ENCODE results near the gene NSD1.

DNA sequence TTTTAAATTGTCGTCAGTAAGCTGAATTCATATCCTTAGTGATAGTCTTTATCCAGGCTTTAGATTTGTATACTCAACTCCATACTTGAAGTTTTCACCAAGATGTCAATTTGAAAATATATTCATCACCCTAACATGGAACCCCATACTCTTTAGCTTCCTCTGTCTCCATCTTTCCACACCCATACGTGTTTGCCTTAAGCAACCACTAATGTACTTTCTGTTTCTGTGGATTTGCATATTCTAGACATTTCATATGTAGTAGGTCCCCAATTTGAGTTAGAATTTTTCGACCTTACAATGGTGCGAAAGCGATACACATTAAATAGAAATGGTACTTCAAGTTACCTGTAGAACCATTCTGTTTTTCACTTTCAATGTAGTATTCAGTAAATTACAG, 65.2 kb downstream of the NSD1 start:
- TF ChIP-seq, protein P1, sequence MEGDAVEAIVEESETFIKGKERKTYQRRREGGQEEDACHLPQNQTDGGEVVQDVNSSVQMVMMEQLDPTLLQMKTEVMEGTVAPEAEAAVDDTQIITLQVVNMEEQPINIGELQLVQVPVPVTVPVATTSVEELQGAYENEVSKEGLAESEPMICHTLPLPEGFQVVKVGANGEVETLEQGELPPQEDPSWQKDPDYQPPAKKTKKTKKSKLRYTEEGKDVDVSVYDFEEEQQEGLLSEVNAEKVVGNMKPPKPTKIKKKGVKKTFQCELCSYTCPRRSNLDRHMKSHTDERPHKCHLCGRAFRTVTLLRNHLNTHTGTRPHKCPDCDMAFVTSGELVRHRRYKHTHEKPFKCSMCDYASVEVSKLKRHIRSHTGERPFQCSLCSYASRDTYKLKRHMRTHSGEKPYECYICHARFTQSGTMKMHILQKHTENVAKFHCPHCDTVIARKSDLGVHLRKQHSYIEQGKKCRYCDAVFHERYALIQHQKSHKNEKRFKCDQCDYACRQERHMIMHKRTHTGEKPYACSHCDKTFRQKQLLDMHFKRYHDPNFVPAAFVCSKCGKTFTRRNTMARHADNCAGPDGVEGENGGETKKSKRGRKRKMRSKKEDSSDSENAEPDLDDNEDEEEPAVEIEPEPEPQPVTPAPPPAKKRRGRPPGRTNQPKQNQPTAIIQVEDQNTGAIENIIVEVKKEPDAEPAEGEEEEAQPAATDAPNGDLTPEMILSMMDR (IDR thresholded peaks at IDR 0.05) = no peak
- TF ChIP-seq POLR2A (IDR thresholded peaks at IDR 0.05) (no peak), POLR2AphosphoS5 (IDR thresholded peaks at IDR 0.05) (no peak)
